ENCODE data around the gene TRPC1.

GRCh38 chr3:142796823-142797222 is 73.0 kb downstream of the TRPC1 start:
- TF ChIP-seq, protein P1, sequence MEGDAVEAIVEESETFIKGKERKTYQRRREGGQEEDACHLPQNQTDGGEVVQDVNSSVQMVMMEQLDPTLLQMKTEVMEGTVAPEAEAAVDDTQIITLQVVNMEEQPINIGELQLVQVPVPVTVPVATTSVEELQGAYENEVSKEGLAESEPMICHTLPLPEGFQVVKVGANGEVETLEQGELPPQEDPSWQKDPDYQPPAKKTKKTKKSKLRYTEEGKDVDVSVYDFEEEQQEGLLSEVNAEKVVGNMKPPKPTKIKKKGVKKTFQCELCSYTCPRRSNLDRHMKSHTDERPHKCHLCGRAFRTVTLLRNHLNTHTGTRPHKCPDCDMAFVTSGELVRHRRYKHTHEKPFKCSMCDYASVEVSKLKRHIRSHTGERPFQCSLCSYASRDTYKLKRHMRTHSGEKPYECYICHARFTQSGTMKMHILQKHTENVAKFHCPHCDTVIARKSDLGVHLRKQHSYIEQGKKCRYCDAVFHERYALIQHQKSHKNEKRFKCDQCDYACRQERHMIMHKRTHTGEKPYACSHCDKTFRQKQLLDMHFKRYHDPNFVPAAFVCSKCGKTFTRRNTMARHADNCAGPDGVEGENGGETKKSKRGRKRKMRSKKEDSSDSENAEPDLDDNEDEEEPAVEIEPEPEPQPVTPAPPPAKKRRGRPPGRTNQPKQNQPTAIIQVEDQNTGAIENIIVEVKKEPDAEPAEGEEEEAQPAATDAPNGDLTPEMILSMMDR (IDR thresholded peaks at IDR 0.05 in 4 of 5, conservative IDR thresholded peaks at IDR 0.05 in 1 of 5), result no peak
- no peak for TF ChIP-seq POLR2A (IDR thresholded peaks at IDR 0.05)

Data from gastrocnemius medialis (tissue), 4 donors.